ENCODE results near the gene KLHDC9. TPM values are rescaled to one million over a fixed set of nuclear protein-coding genes. Genes with fewer than 3 reads are reported as not detected.
A peak's percentile ranks its signal among the peaks of the same experiment; 100 is the strongest.
"Not testable (repeated sequence)": the region's sequence is repeated elsewhere in the genome, so short reads cannot be mapped to it uniquely, and the experiment has no call there.

Gene KLHDC9
- total RNA-seq, 1 donor from 2014 or later: 1.7 TPM

DNA sequence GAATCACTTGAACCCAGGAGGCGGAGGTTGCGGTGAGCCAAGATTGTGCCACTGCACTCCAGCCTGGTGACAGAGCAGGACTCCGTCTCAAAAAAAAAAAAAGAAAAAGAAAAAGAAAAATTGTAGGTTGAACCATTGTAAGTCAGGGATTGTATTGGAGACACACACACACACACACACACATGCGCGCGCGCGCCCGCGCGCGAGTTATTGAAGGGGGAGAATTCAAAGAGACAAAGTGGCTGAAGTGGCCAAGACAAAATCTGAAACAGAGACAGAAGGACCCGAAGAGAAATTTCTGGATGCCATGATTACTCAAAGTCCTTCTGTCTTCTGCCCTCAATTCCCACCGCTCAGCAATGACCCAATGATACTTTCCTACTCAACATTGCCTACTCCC is 3.7 kb upstream of the KLHDC9 start:
- DNase-seq (ENCODE audit: low read depth in 2 of 2): no peak

DNA sequence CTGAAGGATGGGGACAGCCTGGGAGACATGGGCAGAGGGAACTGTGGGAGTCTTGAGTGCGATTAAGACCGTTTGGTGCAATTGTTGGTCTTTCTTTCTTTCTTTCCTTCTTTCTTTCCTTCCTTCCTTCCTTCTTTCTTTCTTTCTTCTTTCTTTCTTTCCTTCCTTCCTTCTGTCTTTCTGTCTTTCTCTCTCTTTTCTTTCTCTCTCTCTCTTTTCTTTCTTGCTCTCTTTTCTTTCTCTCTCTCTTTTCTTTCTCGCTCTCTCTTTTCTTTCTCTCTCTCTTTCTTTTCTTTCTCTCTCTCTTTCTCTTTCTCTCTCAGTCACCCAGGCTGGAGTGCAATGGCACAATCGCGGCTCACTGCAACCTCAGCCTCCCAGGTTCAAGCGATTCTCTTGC is 2.9 kb upstream of the KLHDC9 start:
- no peak for DNase-seq (ENCODE audit: low read depth in 2 of 2)

DNA sequence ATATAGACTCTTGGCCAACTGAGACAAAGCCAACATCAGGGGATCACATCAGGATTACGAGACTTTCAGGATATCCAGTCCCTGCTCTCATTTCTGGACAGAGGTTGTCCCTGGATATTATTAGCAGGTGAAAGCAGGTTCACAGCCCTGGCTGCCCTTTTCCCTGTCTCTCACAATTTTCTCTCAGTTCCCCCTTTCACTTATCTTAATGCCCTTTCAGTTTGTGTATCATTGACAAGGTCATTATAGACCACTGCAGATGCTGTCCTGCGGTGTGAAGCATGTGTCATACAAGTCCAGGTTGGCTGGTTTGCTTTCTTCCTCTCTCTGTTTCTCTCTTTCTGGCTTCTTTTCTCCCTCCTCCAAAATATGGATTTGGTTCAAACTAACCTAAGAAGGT is 2.1 kb upstream of the KLHDC9 start:
- DNase-seq (ENCODE audit: low read depth in 2 of 2): no peak

DNA sequence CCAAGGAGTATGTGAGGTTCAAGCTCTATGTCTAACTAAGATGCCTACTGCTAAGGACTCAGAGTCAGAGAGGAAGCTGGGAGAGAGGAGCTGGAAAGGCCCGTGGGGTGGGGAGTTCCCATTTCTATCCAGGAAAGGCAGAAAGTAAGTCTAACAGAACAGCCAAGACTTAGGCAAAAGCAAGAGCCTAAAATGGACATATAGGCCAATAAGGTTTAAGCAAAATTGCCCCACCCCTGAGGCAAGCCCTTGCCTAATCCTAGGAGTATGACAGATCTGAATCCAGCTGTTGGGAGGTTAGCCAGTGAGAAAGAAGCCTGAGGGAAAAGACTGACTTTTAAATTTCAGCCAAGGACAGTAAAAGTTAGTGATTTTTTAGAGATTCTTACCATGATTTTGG is 1.6 kb upstream of the KLHDC9 start:
- no peak for DNase-seq (ENCODE audit: low read depth in 2 of 2)

DNA sequence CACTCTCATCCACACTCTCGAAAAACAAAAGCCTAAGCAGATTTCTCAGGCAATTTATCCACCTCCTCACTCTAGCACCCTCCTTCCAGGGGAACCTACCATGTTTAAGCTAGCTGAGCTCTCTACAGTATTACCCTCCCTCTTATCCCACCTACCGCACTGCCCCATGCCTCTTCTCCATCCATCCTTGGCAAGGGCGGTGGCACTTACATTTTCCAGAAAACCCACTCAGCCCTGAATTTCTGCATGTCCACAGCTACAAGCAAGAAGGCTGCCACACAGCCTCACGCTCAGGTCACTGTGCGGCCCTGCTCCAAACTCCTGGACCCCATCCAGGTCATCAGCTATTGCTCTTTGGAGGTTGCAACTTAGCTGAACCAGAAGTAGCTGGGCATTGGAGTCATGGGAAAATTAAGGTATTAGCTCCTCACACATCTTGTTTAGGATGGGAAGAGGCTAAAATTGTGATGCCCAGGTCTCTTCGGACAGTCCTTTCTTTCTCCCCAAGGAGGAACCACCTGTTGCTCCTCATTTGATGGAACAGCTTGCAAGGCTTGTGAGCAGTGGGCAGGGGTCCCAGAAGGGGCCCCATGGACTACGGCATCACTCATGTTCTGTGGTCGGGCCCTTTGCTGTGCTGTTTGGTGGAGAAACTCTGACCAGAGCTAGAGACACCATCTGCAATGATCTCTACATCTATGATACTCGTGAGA is 1.1 kb downstream of the KLHDC9 start:
- DNase-seq (ENCODE audit: low read depth in 2 of 2): no peak

DNA sequence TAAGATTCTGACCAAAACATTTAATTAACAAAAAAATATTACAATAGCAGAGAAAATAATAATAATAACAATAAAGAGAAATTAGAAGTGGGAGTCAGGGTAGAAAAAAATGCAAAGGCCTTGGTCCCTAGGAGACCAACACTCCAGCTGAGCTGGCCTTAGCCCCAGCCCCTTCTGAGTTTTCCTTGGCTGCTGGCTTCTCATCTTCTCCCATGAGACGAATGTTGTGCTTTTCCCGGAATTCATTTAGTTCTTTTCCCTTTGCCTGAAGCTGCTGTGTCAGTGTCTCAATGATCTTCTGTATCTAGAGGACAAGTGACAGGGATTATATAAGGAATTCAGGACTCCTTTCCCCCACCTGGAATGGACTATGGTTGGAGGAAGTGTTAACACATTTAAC is 2.4 kb downstream of the KLHDC9 start:
- no peak for DNase-seq (ENCODE audit: low read depth in 2 of 2)

DNA sequence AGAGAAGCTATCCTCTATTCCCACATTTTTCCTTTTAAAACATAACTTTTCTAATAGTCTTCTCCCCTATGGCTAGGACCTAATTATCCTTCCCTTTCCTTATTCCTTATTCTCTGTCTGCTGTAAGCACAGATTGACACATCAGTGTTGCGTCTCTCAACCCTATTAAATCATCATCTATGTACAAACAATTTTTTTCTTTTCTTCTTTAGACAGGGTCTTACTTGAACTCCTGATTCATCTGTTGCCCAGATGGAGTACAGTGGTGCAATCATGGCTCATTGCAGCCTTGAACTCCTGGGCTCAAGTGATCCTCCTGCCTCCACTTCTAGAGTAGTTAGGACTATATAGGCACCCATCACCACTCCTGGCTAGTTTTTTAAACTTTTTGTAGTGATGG is 8.3 kb downstream of the KLHDC9 start:
- no peak for DNase-seq (ENCODE audit: low read depth in 2 of 2)

DNA sequence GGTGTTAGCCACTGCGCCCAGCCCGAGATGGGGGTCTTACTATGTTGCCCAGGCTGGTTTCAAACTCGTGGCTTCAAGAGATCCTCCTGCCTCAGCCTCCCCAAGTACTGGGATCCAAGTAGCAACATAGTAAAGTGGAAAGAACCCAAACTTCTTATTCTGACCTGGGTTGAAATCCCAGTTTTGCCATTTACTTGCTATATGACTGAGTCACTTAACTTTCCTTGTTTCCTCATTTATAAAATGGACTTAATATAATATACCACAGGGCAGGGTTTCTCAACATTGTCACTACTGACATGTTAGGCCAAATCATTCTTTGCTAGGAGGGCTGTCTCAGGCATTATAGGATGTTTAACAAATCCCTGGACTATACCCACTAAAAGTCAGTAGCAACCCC is 13.0 kb downstream of the KLHDC9 start:
- DNase-seq (ENCODE audit: low read depth in 2 of 2): no peak

DNA sequence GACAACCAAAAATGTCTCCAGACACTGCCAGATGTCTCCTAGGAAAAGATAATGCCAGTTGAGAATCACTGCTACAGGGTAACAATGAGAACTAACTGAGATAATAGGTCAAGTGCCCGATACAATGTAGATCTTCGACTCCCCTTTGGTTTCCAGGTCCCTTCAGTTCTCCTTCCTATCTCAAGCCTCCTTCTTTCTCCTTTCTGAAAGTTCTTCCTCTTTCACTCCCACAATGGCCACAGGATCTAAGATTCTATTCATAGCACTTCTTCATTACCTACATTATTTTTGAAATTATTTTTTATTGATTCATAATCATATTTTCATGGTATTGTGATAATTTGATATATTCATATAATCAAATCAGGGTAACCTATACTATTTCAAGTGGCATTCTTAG is 13.4 kb downstream of the KLHDC9 start:
- no peak for DNase-seq (ENCODE audit: low read depth in 2 of 2)

DNA sequence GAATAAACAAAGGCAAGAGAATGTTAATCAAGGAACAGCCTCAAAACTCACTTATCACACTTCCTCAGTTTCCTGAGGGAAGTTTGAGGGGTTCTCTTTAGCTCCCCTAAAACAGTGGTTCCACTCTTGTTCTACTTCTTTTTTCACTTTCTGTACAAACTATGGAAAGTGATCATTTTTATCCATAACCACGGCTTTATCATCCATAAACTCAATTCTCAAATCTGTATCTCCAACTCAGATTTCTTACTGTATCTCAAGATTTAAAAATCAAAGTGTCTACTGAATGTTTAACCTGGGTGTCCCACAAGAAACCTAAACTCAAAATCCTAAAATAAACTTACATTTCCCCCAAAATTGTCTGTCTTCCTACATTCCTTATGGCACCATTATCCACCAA is 15.8 kb downstream of the KLHDC9 start:
- DNase-seq (ENCODE audit: low read depth in 2 of 2): no peak

DNA sequence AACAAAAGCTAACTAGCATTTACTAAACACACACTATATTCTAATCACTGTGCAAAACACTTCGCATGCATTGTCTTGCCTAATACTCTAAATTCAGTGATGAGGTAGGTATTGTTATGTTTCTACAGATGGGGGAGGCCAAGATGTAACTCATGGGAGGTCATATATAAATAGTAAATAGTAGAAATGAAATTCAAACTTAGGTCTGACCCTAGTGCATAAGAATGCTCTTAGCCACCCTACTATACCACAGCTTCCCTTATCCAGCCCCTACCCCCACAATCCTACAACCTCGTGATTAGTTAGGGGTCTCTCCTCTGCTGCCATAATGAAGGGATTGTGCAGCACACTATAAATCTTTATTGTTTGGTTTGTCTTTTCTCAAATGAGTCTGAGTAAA is 16.4 kb downstream of the KLHDC9 start:
- DNase-seq (ENCODE audit: low read depth in 2 of 2): no peak

DNA sequence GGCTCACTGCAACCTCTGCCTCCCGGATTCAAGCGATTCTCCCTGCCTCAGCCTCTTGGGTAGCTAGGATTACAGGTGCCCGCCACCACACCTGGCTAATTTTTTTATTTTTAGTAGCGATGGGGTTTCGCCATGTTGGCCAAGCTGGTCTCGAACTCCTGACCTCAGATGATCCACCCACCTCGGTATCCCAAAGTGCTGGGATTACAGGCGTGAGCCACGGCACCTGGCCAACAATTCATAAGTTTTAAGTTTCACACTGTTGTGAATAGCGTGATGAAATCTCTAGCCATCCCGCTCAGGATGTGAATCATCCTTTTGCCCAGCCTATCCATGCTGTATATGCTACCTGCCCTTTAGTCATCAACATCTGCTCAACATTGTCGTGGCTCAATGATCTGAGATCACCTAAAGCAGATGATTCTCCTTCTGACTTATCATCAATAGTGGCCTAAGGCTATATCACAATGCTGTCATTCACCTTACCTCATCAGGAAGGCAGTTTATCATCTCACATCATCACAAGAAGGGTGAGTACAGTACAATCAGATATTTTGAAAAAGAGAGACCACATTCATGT is 17.1 kb downstream of the KLHDC9 start:
- DNase-seq (ENCODE audit: low read depth in 2 of 2): peak; percentile 92 to 97

DNA sequence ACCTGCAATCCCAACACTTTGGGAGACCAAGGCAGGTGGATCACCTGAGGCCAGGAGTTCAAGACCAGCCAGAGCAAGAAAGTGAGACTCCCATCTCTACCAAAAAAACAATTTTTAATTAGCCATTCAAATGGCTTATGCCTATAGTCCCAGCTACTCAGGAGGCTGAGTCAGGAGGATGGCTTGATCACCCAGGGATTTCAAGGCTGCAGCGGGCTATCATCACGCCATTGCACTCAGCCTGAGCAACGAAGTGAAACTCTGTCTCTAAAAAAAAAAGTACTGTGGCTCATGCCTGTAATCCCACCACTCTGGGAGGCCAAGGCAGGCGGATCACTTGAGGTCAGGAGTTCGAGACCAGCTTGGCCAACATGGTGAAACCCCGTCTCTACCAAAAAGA is 17.8 kb downstream of the KLHDC9 start:
- DNase-seq (ENCODE audit: low read depth in 2 of 2): not testable (repeated sequence)

DNA sequence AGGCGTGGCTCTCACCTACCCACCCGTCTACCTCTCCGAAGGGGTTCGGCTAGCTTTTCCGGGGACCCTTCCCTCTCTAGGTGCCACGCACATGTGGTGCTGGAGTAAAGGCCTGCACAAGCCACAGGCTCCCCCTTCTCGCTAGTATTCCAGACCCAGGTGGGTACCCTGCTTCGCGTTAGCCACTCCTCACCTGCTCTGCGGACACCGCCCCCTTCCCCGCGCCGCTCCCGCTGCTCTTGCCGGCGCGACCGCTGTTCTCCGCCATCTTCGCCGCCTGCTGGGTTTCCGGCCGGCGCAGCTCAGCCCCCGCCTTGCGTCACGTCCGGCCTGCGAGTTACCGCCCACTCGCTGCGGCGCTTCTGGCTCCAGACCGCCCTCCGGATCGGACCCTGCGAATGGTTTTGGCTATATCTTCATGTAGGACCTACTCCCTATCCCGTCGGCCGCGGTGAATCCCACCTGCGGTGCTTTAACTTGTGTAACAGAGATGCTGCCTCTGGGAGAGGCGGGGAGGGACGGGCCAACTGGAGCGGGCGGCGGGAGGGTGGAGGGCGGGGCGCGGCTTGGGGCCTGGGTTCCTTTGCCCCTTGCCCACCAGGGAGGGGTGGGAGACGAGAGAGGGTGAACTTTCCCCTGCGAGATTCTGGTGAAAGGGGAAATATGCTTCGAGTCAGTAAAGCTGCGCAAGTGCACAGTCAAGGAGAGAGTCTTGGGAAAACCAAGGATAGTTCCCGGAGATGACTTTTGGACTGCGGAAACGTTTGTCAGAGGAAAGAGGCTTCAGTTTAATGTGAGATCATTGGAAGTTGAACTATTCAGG is 19.8 kb downstream of the KLHDC9 start, which contains the start of the genes NIT1 and PFDN2:
Gene NIT1 (plus strand): TSS at position 347 of the 823 bp plus-strand sequence. CDS start 72 bp downstream, at position 419.
Gene PFDN2 (minus strand): TSS at position 279 of the 823 bp plus-strand sequence. CDS start 11 bp downstream, at position 268.
- peak; percentile 64 to 88 for DNase-seq (ENCODE audit: low read depth in 2 of 2)

DNA sequence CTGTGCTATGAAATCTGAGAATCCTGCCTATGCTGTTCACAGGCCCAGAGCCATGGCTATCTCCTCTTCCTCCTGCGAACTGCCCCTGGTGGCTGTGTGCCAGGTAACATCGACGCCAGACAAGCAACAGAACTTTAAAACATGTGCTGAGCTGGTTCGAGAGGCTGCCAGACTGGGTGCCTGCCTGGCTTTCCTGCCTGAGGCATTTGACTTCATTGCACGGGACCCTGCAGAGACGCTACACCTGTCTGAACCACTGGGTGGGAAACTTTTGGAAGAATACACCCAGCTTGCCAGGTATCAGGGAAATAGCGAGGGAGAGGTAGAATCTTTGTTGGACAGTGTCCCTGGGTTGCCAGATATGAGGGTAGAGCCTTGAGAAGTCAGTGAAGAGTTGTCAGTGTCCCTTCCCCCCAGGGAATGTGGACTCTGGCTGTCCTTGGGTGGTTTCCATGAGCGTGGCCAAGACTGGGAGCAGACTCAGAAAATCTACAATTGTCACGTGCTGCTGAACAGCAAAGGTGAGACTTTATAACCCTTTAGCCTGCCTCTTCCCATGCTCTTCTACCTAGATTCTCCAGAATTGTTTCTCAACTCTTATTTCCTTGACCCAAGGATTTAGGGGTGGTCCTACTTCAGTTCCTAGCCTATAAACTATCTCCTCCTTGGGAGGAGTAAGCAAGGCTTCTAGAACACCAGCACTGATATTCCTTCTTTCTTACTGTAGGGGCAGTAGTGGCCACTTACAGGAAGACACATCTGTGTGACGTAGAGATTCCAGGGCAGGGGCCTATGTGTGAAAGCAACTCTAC is 21.1 kb downstream of the KLHDC9 start:
- DNase-seq (ENCODE audit: low read depth in 2 of 2): peak in 1 of 2 donors; percentile 67

DNA sequence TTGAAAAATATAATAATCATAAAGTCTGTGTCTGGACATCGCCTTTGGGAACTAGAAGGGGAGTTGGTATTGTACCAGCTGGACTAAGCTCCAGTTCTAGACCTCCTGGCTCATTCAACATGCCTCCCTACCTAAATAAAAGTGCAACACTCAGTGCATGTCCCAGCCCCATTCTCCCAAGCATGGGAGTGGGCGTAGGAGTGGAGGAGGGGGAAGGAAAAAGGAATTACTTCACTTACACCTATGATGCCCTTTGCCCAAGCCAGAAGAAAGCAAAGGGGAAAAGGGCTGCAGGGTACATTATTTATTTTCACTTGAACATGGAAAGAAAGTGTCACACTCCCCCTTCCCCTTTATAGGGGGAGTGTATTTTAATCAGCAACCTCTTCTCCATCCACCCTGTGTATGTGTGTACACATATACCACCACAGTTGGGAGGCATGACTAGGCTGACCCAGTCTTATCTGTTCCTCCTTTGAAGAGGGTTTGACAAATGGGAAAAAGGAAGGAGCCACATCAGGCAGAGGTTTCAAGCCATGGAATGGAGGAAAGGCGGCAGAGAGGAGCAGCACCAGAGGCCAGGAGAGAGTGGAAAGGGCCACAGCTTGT is 23.0 kb downstream of the KLHDC9 start:
- no peak for DNase-seq (ENCODE audit: low read depth in 2 of 2)

DNA sequence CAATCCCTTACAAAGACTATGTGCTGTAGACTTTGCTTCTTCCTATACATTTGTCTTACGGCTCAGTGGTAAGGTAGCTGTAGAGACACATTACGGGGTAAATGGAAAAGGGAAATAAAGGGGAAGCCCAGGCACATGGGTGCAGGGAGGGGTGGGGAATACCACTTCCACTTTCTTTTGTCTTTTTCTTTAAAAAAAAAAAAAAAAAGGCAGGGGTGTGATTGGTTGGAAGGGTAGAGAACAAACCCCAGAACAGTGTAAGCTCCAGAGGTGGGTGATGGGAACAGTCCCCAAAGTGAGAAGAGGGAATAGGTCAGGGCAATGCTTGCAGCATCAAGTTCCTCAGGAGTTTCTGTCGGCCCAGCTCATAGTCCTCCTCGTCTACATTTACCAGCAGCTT is 23.7 kb downstream of the KLHDC9 start:
- no peak for DNase-seq (ENCODE audit: low read depth in 2 of 2)

DNA sequence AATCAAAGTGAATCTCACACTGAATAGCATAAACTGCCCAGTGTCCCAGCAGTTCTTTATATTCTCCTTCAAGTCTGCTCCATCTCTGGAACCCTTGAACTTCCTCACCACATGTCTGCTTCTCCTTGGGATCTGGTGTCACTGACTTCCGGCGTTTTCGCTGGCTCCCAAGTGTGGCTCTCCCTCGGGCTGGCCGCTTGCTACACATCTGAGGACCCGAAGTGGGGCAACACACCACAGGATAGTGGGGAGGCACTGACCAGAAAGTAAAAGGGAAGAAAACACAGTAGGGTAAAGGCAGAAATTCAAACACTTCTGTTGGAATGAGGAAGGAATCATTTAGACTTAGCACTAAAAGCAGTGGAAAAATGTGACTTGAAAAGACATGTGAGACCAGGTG is 24.8 kb downstream of the KLHDC9 start:
- DNase-seq (ENCODE audit: low read depth in 2 of 2): no peak

DNA sequence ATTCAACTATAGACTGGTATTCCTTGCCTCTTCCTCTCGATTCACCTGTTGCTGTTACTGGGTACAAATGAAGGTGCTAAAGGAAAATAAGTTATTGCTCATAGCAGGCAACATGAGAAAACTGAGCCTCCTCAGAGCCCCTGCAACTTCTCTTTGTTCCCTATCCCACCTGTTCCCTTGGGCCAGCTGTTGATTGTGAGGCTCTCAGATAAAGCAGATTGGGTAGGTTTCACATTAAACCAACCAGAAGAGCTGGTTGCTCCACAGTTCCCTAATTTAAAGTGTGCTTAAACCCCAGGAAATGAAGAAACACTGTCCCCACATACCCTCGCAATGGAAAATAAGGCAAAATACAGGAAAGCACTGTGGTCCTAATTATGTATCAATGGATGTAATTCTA is 29.5 kb downstream of the KLHDC9 start:
- no peak for DNase-seq (ENCODE audit: low read depth in 2 of 2)

DNA sequence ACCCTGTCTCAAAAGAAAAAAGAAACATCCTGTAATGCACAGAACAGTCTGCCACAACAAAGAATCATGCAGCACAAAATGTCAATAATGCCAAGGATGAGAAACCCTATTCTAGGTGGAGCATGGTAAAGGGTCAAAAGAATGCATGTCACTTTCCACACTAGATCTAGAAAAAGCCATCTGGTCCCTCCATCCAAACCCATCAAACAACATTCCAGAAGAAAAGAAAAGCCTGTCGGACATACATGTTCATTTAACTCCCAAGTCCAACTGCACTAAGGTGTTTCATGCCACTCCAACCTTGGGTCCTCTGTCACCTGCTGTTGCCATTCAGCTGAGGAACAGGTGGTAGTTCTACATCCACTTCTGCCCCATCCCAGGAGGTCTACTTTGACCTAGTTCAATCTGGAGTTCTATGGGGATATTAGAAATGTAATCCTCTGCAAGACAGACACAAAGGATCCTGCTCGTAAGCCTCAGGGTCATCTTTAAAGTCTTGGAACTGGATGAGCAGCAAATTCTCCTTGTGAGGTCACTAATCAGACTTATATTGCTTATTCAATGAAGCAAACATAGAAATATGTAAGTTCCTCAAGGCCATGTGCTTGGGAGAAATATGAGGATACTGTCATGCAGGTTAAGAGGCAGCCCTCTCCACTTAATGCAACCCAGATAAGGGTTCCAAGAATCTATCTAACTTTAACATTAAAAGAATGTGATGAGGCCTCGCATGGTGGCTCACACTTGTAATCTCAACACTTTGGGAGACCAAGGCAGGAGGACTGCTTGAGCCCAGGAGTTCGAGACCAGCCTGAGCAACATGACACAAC is 30.6 kb downstream of the KLHDC9 start:
- no peak for DNase-seq (ENCODE audit: low read depth in 2 of 2)

All from dermis microvascular lymphatic vessel endothelial cell (primary cell).